ENCODE results near the gene COL17A1.
A peak's percentile ranks its signal among the peaks of the same experiment; 100 is the strongest.

COL17A1 gene

GRCh38 chr10:104080762-104081161, 4.9 kb downstream of the COL17A1 start:
- Mint-ChIP-seq H3K9me3 (no peaks in the 10 kb centered on the region), H3K27me3 (peaks cover 3% of the 10 kb centered on the region), H3K4me1 (no peaks in the 10 kb centered on the region), H3K36me3 (no peaks in the 10 kb centered on the region), H3K27ac (no peak overlapping the region), H3K4me3 (no peak overlapping the region)
- DNase-seq (ENCODE audit: low spot score in 2 of 2): no peak
- peak; percentile 42 for ATAC-seq (ENCODE audit: low read depth)

GRCh38 chr10:104077663-104078151, 8.0 kb downstream of the COL17A1 start:
- no peak overlapping the region for H3K4me3 Mint-ChIP-seq
- DNase-seq (ENCODE audit: low spot score in 2 of 2) (no peak), ATAC-seq (ENCODE audit: low read depth) (no peak)
- H3K9me3 Mint-ChIP-seq: no peaks in the 10 kb centered on the region
- H3K36me3 Mint-ChIP-seq: no peaks in the 10 kb centered on the region
- peaks cover 1% of the 10 kb centered on the region for H3K27me3 Mint-ChIP-seq
- H3K4me1 Mint-ChIP-seq: no peaks in the 10 kb centered on the region
- H3K27ac Mint-ChIP-seq: no peak overlapping the region

DNA sequence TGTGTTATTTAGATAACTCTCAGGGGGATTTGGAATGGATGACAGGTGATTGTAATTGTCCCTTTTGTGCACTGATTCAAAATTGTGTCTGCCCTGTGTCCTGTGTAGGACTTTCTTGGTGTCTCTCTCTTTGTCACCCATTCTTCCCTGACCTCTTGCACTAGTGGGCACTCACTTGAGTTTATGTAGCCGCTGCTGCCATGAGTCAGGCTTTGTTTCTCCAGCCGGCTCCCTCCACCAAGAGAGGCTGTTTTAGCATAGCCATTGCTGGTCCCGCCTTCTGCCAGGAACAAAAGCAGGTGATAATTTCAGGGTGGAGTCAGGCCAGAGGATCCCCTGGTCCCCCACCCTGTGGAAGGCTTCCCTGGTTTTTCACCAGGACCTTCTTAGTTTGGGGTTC, 8.4 kb downstream of the COL17A1 start:
- Mint-ChIP-seq H3K27ac (no peak overlapping the region), H3K36me3 (no peaks in the 10 kb centered on the region), H3K9me3 (no peaks in the 10 kb centered on the region), H3K27me3 (peaks cover 1% of the 10 kb centered on the region), H3K4me1 (no peaks in the 10 kb centered on the region), H3K4me3 (no peak overlapping the region)
- ATAC-seq (ENCODE audit: low read depth): no peak
- no peak for DNase-seq (ENCODE audit: low spot score in 2 of 2)

DNA sequence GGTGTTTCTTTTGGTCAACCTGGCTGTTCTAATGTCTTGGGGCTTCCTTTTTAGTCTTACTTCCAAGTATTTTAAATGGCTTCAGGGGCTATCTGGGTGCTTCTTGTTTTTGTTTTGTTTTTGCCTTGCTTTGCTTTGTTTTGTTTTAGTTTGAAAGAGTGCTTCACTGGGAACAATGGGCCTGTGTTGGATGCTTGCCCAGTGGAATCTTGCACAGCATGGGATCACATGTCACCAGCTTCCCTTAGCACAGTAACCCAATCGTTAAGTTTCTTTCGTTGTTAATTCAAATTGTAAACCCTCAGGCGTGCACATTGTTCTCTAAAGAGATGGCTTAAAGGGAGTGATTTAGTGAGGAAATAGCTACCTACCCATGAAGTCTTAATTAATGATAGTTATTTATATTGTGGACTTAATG, 8.9 kb downstream of the COL17A1 start:
- no peaks in the 10 kb centered on the region for H3K4me1 Mint-ChIP-seq
- DNase-seq (ENCODE audit: low spot score in 2 of 2): no peak
- H3K4me3 Mint-ChIP-seq: no peak overlapping the region
- H3K36me3 Mint-ChIP-seq: no peaks in the 10 kb centered on the region
- ATAC-seq (ENCODE audit: low read depth): no peak
- H3K9me3 Mint-ChIP-seq: no peaks in the 10 kb centered on the region
- H3K27ac Mint-ChIP-seq: no peak overlapping the region
- peaks cover 1% of the 10 kb centered on the region for H3K27me3 Mint-ChIP-seq

DNA sequence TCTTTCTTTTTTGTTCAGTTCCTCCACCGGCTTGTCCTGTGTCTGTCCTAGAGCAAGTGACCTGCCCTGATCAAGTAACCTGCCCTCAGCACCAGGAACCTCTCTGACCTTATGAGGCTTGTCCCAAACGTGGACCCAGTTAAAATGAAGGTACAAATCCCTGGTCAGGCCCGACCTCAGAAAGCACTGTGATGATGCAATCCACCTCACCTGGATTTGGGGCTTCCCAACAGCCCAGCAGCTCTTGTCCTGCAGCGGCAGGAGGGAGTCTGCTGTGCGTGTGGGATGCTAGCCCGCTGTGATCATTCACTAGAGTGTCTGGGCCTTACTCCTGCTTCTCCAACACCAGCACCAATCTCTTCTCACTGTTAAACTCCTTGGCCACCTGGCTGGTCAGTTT, 11.2 kb downstream of the COL17A1 start:
- H3K36me3 Mint-ChIP-seq: no peaks in the 10 kb centered on the region

GRCh38 chr10:104072786-104073185, 12.9 kb downstream of the COL17A1 start:
- ATAC-seq (ENCODE audit: low read depth): peak; percentile 41
- Mint-ChIP-seq H3K4me3 (no peak overlapping the region), H3K27ac (no peak overlapping the region)

More for the DNA sequence above, 11.2 kb downstream of the COL17A1 start:
- no peaks in the 10 kb centered on the region for H3K4me1 Mint-ChIP-seq
- H3K4me3 Mint-ChIP-seq: no peak overlapping the region
- H3K27ac Mint-ChIP-seq: no peak overlapping the region
- H3K27me3 Mint-ChIP-seq: no peaks in the 10 kb centered on the region
- ATAC-seq (ENCODE audit: low read depth) (no peak), DNase-seq (ENCODE audit: low spot score in 2 of 2) (no peak)
- H3K9me3 Mint-ChIP-seq: no peaks in the 10 kb centered on the region

DNA sequence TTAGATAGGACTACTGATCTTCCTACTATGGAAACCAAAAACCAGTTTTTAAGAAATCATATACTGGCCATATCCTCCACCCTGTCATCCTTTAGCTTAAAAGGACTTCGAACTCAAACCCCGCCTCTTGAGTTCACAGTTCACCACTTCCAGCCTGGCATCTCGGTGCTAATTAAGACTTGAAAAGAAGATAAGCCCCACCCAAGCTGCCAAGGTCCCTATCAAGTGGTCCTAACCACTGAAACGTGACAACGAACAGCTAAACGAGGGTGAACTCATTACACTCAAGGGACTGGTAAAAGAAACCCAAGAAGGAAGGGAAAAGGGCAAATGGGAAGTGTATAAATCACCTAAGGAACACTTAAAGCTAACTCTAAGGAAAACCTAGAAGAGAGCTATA, 16.1 kb downstream of the COL17A1 start:
- H3K4me1 Mint-ChIP-seq: no peaks in the 10 kb centered on the region
- H3K9me3 Mint-ChIP-seq: no peaks in the 10 kb centered on the region
- H3K27me3 Mint-ChIP-seq: peaks cover 3% of the 10 kb centered on the region

More at GRCh38 chr10:104072786-104073185, 12.9 kb downstream of the COL17A1 start:
- Mint-ChIP-seq H3K4me1 (no peaks in the 10 kb centered on the region), H3K36me3 (no peaks in the 10 kb centered on the region), H3K27me3 (no peaks in the 10 kb centered on the region), H3K9me3 (no peaks in the 10 kb centered on the region)
- DNase-seq (ENCODE audit: low spot score in 2 of 2): no peak

GRCh38 chr10:104067525-104067924, 18.2 kb downstream of the COL17A1 start:
- no peak for DNase-seq (ENCODE audit: low spot score in 2 of 2)
- no peak overlapping the region for H3K27ac Mint-ChIP-seq

More for the DNA sequence above, 16.1 kb downstream of the COL17A1 start:
- H3K4me3 Mint-ChIP-seq: no peak overlapping the region
- H3K36me3 Mint-ChIP-seq: no peaks in the 10 kb centered on the region
- DNase-seq (ENCODE audit: low spot score in 2 of 2): no peak
- H3K27ac Mint-ChIP-seq: no peak overlapping the region
- ATAC-seq (ENCODE audit: low read depth): no peak

GRCh38 chr10:104066945-104067344, 18.7 kb downstream of the COL17A1 start:
- H3K27ac Mint-ChIP-seq: no peak overlapping the region
- H3K4me3 Mint-ChIP-seq: no peak overlapping the region
- peaks cover 8% of the 10 kb centered on the region for H3K27me3 Mint-ChIP-seq
- DNase-seq (ENCODE audit: low spot score in 2 of 2) (no peak), ATAC-seq (ENCODE audit: low read depth) (no peak)
- no peaks in the 10 kb centered on the region for H3K4me1 Mint-ChIP-seq
- H3K36me3 Mint-ChIP-seq: no peaks in the 10 kb centered on the region
- H3K9me3 Mint-ChIP-seq: no peaks in the 10 kb centered on the region

More at GRCh38 chr10:104067525-104067924, 18.2 kb downstream of the COL17A1 start:
- H3K27me3 Mint-ChIP-seq: peaks cover 8% of the 10 kb centered on the region
- no peaks in the 10 kb centered on the region for H3K4me1 Mint-ChIP-seq
- H3K4me3 Mint-ChIP-seq: no peak overlapping the region
- ATAC-seq (ENCODE audit: low read depth): no peak
- no peaks in the 10 kb centered on the region for H3K36me3 Mint-ChIP-seq
- H3K9me3 Mint-ChIP-seq: no peaks in the 10 kb centered on the region

- ATAC-seq (ENCODE audit: low read depth) (no peak), DNase-seq (ENCODE audit: low spot score in 2 of 2) (no peak)
- H3K36me3 Mint-ChIP-seq: no peaks in the 10 kb centered on the region
- no peak overlapping the region for H3K27ac Mint-ChIP-seq
- no peaks in the 10 kb centered on the region for H3K4me1 Mint-ChIP-seq
- H3K4me3 Mint-ChIP-seq: no peak overlapping the region
- no peaks in the 10 kb centered on the region for H3K9me3 Mint-ChIP-seq
- H3K27me3 Mint-ChIP-seq: peaks cover 8% of the 10 kb centered on the region
Observed at GRCh38 chr10:104065748-104066147, 19.9 kb downstream of the COL17A1 start.

- ATAC-seq (ENCODE audit: low read depth) (no peak), DNase-seq (ENCODE audit: low spot score in 2 of 2) (no peak)
- Mint-ChIP-seq H3K4me3 (no peak overlapping the region), H3K9me3 (no peaks in the 10 kb centered on the region), H3K27me3 (peaks cover 10% of the 10 kb centered on the region), H3K4me1 (peaks cover 2% of the 10 kb centered on the region), H3K36me3 (no peaks in the 10 kb centered on the region), H3K27ac (no peak overlapping the region)
Observed at GRCh38 chr10:104061196-104061595, 24.5 kb downstream of the COL17A1 start.

GRCh38 chr10:104059364-104059763, 26.3 kb downstream of the COL17A1 start:
- peaks cover 2% of the 10 kb centered on the region for H3K4me1 Mint-ChIP-seq
- no peaks in the 10 kb centered on the region for H3K9me3 Mint-ChIP-seq
- no peaks in the 10 kb centered on the region for H3K36me3 Mint-ChIP-seq
- H3K27me3 Mint-ChIP-seq: peaks cover 6% of the 10 kb centered on the region
- DNase-seq (ENCODE audit: low spot score in 2 of 2): no peak
- ATAC-seq (ENCODE audit: low read depth): no peak
- no peak overlapping the region for H3K27ac Mint-ChIP-seq
- no peak overlapping the region for H3K4me3 Mint-ChIP-seq

DNA sequence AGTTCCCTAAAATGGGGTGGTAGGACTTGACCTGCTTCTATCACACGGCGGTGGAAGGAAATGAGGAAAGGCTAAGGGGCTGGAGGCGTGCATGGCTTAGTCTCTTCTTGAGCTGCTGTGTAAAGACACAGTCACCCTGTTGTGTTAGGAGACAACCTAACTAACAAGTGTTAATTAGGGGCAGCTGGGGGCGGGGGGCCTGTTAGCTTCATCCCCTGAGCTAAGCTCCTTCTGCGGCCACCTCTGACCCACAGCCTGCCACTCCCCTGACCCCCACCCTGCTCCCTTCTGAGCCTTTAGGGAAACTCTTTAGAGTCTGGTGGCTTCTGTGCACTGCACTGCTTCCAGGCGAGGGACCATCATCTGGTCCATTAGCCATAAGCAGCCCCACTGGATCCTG, 28.0 kb downstream of the COL17A1 start:
- Mint-ChIP-seq H3K27ac (no peak overlapping the region), H3K27me3 (peaks cover 4% of the 10 kb centered on the region), H3K4me1 (peaks cover 2% of the 10 kb centered on the region), H3K4me3 (no peak overlapping the region), H3K9me3 (no peaks in the 10 kb centered on the region), H3K36me3 (no peaks in the 10 kb centered on the region)
- DNase-seq (ENCODE audit: low spot score in 2 of 2) (no peak), ATAC-seq (ENCODE audit: low read depth) (no peak)

- Mint-ChIP-seq H3K27me3 (peaks cover 4% of the 10 kb centered on the region), H3K4me3 (no peak overlapping the region), H3K27ac (no peak overlapping the region), H3K36me3 (no peaks in the 10 kb centered on the region), H3K4me1 (peaks cover 2% of the 10 kb centered on the region), H3K9me3 (no peaks in the 10 kb centered on the region)
- DNase-seq (ENCODE audit: low spot score in 2 of 2) (no peak), ATAC-seq (ENCODE audit: low read depth) (no peak)
Observed at GRCh38 chr10:104056619-104057273, 28.9 kb downstream of the COL17A1 start.

GRCh38 chr10:104054430-104054829, 31.2 kb downstream of the COL17A1 start:
- Mint-ChIP-seq H3K9me3 (no peaks in the 10 kb centered on the region), H3K27ac (no peak overlapping the region), H3K27me3 (peaks cover 3% of the 10 kb centered on the region), H3K4me3 (no peak overlapping the region), H3K36me3 (no peaks in the 10 kb centered on the region), H3K4me1 (peaks cover 2% of the 10 kb centered on the region)
- ATAC-seq (ENCODE audit: low read depth): no peak
- no peak for DNase-seq (ENCODE audit: low spot score in 2 of 2)

Data from memory B cell (primary cell).